Activated CD8-positive, alpha-beta memory T cell treated with anti-CD3 and anti-CD28 coated beads, Interleukin-2, amount 50 U/mL, for 48 hours (primary cell): ENCODE measurements around the gene DNAH14.
"Not testable (repeated sequence)": the region's sequence is repeated elsewhere in the genome, so short reads cannot be mapped to it uniquely, and the experiment has no call there.

Experiments
- DNase-seq: peaks from one replicate; pipeline ENCODE4 v3.0.0-alpha.2; 2020

The DNAH14 gene

DNA sequence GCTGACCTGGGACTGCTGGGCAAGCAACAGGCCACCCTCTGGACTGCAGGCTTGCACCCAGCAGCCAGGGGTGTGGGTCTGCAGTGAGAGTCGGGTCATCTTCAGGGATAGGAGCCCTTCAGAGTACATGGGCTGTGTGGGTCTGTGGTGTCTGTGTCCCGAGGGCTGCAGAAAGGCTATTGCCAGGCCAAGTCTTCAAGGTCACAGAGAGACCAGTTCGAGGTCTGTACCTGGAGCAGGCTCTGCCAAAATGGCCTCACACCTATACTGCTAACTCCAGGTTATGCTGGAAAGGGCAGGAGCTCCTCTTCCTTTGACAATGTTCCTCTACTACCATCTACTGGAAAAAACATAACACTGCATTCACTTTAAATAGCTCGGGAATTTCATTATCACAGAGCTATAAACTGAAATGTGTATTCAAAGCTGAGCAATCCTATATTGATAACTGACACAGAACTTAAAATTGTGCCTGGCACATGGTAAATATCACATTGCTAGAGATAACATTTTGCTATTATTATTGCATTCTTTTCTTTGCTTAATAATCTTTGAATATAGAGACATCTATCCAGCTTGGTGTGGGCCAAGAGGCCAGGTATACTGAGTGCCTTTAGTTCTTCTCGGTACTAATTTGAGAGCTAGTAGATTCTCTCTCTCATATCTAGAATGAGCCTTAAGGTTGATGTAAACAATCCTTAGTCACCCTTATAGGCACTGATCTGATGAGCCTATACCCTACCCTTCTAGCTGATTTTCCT is 6.9 kb upstream of the DNAH14 start:
- no peak for DNase-seq

- DNase-seq, result no peak
Observed at GRCh38 chr1:224923726-224924125, 5.7 kb upstream of the DNAH14 start.

DNA sequence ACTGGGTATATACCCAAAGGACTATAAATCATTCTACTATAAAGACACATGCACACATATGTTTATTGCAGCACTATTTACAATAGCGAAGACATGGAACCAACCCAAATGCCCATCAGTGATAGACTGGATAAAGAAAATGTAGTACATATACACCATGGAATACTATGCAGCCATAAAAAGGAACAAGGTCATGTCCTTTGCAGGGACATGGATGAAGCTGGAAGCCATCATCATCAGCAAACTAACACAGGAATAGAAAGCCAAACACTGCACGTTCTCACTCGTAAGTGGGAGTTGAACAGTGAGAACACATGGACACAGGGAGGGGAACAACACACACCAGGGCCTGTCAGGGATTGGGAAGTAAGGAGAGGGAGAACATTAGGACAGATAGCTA is 1.8 kb upstream of the DNAH14 start:
- not testable (repeated sequence) for DNase-seq

GRCh38 chr1:224928906-224929305 is 569 bp upstream of the DNAH14 start:
- DNase-seq, result no peak

DNA sequence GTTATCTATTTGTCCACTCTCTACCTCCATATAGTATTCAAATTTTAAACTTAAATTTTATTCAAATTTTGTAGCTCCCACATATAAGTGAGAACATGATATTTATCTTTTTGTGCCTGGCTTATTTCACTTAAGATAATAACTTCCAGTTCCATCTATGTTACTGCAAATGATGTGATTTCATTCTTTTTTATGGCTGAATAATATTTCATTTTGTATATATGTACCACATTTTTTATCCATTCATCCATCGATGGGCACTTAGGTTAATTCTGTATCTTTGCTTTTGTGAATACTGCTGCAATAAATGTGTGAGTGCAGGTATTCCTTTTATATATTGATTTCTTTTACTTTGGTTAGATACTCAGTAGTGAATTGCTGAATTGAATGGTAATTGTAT is 2.1 kb downstream of the DNAH14 start:
- no peak for DNase-seq

DNA sequence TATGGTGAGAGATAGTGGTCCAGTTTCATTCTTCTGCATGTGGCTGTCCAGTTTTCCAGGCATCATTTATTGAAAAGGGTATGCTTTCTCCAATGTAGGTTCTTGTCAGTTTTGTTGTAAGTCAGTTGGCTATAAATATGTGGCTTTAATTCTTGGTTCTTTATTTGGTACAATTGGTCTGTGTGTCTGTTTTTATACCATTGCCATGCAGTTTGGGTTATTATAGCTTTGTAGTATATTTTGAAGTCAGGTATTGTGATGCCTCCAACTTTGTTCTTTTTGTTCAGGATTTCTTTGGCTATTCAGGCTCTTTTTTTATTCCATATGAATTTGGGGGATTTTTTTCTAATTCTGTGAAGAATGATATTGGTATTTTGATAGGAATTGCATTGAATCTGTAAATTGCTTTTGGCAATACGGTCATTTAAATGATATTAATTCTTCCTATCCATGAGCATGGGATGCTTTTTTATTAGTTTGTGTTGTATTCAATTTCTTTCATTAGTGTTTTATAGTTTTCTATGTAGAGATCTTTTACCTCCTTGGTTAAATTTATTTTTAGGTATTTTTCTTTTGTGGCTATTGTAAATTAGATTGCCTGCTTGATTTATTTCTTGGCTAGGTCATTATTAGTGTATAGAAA is 3.3 kb downstream of the DNAH14 start:
- DNase-seq, result no peak

DNA sequence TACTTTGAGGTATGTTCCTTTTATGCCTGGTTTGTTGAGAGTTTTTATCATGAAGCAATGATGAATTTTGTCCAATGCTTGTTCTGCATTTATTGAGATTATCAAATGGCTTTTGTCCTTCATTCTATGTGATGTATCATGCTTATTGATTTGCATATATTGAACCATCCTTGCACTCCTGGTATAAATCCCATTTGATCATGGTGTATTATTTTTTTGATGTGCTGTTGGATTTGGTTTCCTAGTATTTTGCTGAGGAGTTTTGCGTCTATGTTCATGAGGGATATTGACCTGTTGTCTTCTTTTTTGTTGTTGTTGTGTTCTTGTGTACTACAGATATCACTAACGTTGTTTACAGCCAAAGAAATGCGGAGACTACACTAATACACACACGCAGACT is 4.1 kb downstream of the DNAH14 start:
- no peak for DNase-seq

- no peak for DNase-seq
Observed at GRCh38 chr1:224938652-224939051, 9.2 kb downstream of the DNAH14 start.

- DNase-seq, result no peak
Observed at GRCh38 chr1:224939844-224940425, 10.5 kb downstream of the DNAH14 start.

DNA sequence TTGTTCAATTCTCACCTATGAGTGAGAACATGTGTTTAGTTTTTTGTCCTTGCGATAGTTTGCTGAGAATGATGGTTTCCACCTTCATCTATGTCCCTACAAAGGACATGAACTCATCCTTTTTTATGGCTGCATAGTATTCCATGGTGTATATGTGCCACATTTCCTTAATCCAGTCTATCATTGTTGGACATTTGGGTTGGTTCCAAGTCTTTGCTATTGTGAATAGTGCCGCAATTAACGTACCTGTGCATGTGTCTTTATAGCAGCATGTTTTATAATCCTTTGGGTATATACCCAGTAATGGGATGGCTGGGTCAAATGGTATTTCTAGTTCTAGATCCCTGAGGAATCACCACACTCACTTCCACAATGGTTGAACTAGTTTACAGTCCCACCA is 11.3 kb downstream of the DNAH14 start:
- not testable (repeated sequence) for DNase-seq

- not testable (repeated sequence) for DNase-seq
Observed at GRCh38 chr1:224945651-224946348, 16.3 kb downstream of the DNAH14 start.

GRCh38 chr1:224946349-224946691 is 16.8 kb downstream of the DNAH14 start:
- DNase-seq, result not testable (repeated sequence)

GRCh38 chr1:224957696-224958095 is 28.2 kb downstream of the DNAH14 start:
- no peak for DNase-seq

DNA sequence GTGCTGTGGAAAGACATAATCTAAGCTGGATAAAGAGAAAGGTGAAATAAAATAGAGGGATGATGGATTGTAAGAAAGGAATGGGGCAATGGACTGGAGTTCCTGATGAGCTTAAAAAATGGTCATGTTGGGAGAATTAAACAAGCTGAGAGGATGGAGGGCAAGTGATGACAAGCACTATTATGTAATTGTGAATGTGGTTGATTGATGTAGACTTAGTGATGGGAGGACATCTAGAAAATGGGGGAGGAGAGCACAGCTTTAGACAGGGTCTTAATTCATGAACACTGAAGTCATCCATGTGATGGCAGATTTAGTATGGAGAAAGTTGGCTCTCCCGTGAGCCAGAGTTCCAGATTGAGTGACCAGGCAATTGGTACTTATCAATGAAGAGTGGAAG is 29.0 kb downstream of the DNAH14 start:
- no peak for DNase-seq

DNA sequence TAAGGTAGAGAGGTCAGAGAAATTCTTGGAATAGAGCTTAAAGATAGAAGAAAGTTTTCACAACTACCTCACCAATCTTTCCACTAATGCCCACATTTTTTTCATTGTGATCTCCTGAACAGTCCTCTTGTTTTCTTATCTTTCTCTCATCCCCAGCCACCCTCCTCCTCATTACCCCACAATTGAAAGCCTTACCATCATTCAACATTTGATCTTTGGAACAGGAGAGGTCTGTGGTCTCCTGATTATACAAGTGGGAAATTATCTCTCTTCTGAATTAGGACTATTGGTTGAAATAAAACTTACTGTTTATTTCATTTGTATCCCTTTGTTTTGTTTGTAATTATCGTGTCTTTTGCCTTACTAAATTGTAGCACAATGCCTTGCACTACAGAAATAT is 29.6 kb downstream of the DNAH14 start:
- no peak for DNase-seq

DNA sequence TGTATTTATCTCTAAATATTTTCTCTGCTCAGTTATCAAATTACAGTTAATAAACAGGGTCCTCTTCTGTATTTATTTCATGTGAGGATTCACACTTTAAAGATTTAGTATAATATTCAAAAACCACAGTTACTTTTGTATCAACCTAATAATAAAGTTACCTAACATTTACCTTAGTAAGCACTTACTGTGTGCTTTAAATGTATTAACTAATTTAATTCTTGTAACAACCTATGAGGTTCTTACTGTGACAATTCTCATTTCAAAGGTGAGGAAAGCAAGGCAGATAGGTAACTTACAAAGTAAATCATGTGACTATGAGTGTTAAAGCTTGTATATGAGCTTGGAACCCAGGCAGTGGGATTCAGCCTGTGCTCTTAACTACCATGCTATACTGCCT is 30.2 kb downstream of the DNAH14 start:
- DNase-seq, result no peak

DNA sequence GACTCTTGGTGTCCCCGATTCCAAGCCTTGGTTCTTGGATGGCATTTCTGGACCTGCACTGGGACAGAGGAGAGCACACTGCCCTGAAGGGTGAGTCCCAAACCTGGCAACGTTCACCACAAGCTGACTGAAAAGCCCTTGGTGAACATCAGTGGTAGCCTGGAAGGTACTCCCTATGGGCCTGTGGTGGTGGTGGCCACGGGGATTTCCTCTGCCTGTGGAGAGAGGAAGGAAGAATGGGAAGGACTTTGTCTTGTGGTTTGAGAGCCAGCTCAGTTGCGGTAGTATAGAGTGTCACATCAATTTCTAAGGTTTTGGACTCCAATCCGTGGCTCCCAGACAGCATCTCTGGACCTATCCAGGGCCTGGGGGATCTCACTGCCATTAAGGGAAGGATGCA is 50.7 kb downstream of the DNAH14 start:
- no peak for DNase-seq

DNA sequence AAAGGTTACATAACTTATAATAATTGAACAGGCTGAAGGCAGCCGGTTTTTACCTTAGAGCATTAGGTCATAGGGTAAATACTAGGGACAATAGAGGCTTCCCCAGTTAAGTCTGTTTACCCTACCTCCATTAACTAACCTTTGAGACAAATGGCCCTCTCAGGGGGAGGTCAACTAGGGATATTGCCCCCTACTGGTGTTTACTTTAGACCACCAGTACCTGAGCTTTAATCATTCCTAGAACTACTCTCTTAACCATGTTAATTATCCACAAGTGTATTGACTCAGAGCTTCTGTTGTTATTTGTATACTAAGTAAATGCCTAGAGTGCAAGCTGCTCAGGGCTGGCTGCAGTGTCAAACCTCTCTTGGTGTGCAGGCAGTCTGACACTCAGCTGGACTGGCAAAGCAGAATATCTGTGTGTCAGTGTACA is 52.5 kb downstream of the DNAH14 start:
- not testable (repeated sequence) for DNase-seq

DNA sequence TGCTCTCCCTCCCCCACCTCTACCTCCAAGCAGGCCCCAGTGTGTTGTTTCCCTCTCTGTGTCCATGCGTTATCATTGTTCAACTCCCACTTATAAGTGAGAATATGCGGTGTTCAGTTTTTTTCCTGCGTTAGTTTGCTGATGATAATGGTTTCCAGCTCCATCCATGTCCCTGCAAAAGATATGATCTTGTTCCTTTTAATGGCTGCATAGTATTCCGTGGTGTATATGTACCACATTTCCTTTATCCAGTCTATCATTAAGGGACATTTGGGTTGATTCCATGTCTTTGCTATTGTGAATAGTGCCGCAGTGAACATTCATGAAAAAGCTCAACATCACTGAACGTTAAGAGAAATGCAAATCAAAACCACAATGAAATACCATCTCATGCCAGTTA is 58.6 kb downstream of the DNAH14 start:
- DNase-seq, result no peak

GRCh38 chr1:224989615-224990014 is 60.1 kb downstream of the DNAH14 start:
- DNase-seq, result no peak

DNA sequence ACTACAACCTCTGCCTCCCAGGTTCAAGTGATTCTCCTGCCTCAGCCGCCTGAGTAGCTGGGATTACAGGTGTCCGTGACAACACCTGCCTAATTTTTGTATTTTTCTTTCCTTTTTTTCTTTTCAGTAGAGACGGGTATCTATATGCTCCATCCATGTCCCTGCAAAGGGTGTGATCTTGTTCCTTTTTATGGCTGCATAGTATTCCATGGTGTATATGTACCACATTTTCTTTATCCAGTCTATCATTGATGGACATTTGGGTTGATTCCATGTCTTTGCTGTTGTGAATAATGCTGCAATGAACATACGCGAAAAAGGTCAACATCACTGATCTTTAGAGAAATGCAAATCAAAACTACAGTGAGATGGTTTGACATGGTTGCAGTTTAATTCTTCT is 62.1 kb downstream of the DNAH14 start:
- not testable (repeated sequence) for DNase-seq

DNA sequence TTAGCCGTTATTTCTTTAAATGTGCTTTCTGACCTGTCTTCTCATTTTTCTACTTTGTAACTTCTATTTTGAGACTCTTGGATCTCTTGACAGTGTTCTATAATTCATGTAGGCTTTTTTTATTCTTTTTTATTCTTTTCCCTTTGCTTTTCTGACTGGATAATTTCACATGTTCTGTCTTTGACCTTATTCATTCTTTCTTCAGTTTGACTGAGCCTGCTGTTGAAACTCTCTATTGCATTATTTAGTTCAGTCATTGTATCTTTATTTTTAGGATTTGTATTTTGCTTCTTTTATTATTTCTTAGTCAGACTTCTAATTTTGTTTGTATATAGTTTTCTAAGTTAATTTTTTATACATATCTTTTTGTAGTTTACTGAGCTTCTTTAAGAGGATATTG is 66.1 kb downstream of the DNAH14 start:
- DNase-seq, result no peak

DNA sequence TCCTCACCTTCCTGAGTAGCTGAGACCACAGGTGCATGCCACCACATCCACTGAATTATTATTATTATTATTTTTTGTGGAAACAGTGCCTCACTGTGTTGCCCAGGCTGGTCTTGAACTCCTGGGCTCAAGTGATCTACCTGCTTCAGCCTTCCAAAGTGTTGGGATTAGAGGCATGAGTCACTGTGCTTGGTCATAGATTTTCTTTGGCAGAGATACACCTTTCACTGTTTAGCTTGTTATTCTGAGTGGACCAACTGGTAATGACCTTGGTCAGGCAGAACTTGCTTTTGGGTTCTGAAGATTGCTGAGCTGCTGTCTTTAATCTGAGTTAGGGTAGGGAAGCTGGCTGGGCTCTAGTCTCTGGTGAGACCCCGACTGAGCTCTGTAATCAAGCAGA is 66.8 kb downstream of the DNAH14 start:
- DNase-seq, result no peak

DNA sequence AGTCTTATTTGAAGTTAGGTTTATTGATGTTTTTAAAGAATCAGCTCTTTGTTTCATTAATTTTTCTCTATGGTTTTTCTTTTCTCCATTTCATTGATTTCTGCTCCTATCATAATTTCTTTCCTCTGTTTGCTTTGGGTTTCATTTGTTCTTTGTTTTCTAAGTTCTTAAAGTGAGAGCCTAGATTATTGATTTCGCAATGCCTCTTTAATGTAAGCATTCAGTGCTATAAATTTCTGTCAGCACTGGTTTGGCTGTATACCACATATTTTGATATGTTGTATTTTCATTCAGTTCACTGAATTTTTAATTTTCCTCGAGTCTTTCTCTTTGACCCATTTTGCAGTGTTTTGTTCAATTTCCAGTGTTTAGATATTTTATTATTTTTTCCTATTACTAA is 68.7 kb downstream of the DNAH14 start:
- DNase-seq, result no peak
